SIG-M5 treated with dmso at 0.1 percent for 504 hours (cell line): ENCODE data around the gene CDRT4.
A peak's percentile ranks its signal among the peaks of the same experiment; 100 is the strongest.

Experiments
- DNase-seq: peaks from one replicate; lab custom pipeline; 2025; ENCODE audit not compliant: unreplicated experiment; lab: John Stamatoyannopoulos, UW

CDRT4 gene

DNA sequence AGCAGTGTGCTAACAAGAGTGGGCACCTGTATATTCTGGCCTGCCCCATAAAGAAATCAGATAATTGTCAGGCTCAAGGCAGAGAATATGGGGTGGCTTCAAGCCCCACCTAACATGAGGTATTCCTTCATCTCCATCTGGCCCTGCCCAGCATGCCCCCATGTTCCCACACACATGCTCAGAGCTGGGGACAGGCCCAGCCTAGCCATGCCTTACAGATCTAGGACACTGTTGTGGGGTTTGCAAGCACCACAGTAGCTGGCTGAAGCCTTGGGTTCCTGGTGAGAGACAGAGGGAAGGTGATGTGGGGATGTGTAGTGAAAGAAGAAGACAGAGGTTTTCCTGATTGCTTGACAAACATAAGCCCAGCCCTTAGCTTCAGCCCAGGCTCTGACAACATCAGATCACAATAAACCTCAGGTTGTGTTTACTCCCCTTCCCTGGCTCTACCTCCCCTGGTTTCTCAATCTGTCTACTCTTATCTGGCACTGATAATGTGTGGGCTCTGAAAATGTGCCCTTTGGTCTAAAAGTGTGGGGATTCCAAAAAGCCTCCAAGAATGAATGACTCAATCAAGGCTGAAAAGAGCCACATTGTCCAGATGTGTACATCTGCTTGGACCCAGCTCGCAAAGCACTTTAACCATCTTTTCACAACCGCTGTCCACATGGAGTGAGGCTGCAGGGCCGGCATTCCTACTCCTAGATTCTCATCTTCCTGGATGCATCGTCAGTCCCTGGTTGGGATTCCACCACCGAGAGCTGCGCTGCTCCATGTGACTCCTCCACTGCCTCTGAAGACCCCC, 34.4 kb downstream of the CDRT4 start:
- DNase-seq = no peak

DNA sequence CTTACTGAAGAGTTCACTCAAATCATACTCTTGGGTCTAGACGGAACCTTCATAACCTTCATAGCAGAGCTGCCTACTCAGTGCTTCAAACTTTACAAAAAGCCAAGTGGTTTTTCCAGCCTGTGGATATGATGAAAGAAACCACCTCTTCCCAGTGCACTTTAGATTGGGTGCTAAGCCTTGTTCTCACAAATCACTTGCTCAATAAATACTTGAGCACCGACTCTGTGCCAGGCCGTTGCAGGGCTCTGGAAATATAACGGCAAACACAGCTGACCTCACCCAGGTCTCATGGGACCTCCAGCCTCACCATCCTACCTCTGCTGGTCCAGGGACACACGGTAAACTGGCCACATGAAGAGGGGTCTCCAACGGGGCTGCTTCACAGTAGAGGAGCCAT, 35.7 kb downstream of the CDRT4 start:
- no peak for DNase-seq

DNA sequence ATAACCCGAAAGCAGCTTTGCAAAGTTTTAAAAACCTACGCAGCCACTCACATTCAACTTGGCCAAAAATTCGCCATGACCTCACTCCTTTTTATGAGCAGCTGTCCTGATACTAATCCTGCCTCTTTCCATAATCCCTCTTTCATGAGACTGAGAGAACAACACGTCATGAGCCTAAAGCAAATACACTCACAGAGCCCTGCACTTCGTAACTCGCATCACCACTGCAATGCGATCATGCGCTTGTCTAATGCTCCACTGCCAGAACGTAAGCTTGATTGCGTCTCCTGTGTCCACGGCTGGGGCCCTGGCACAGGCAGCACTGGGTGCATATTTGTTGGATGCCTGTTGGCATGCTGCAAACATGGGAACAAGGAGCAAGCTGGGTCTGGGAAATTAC, 36.2 kb downstream of the CDRT4 start:
- DNase-seq = no peak

GRCh38 chr17:15424521-15424920, 42.9 kb downstream of the CDRT4 start:
- DNase-seq = no peak

DNA sequence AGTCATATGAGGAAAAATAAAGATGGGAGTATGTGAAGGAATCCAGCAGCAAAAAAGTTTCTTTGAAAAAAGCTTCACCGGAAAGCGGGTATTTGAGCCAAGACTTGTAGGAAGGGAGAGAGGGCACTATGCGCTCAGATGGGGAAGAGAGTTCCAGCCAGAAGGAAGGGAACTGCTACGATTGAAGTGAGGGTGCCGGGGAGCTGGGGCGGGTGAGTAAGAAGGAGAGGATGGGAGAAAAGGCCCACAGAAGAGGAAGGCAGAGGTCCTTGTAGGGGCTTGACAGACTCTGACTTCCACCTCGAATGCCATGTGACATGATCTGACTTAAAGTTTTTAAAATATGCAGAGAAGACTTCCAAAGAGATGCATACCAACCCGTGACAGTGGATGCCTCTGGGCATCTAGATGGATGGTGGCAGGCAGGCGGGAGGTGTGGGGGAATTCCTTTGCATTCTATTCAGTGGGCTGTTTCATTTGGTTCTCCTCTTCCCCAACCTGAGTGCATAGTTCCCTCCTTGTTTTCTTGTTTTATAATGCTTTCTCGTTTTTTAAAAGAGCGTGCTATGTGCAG, 44.9 kb downstream of the CDRT4 start:
- DNase-seq = no peak

GRCh38 chr17:15418781-15419180, 48.6 kb downstream of the CDRT4 start:
- no peak for DNase-seq

DNA sequence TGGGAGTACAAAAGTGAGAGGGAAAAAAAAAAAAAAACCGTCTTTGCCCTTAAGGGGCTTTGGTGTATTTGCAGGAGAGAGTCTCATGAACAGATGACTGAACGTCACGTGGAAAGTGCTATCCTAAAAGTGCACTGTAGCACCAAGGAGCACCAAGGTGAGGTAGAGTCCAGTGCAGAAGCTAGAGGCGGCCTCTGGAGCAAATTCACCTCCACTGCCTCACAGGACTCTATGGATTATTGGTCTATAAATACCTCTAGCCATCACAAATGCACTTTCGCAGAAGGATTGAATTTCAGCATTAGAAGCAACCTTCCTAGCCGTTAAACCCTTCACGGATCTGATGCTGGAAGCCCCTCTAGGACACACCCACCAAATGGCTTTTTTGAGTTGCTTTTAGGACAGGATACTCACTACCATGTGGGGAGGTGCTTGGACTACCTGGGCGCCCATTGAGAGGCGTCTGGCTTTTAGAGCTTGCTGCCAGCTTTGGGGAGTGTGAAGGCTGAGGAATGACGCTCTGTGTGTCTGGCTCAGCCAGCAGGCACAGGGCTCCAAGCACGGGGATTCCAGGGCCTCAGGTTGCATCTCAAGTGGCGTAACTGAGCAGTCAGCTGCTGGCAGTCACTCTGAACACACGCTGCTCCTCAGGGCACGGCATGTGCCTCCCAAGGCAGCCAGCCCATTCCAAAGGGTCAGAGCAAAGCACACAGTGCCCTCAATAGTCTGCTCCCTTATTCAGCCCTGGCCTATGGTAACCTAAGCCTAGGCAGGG, 52.7 kb downstream of the CDRT4 start:
- DNase-seq = no peak

GRCh38 chr17:15413101-15413771, 54.2 kb downstream of the CDRT4 start:
- no peak for DNase-seq

DNA sequence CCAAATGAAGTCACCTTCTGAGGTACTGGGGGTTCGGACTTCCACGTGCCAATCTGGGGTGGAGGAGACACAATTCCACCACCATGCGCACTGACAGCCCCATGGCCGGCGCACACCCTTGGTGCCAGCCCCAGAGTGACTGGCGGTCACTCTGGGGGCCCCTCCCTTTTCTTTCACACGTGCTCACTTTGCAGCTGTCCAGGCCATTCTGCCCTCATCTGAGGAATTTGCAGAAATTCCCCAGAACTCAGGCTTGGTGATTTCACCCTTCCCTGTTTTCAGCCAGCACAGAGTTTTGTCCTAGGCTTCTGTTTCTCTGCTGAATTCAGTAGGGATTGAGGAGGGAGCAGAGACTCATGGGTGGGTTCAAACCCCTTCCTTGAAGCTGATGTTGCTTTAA, 54.8 kb downstream of the CDRT4 start:
- no peak for DNase-seq

DNA sequence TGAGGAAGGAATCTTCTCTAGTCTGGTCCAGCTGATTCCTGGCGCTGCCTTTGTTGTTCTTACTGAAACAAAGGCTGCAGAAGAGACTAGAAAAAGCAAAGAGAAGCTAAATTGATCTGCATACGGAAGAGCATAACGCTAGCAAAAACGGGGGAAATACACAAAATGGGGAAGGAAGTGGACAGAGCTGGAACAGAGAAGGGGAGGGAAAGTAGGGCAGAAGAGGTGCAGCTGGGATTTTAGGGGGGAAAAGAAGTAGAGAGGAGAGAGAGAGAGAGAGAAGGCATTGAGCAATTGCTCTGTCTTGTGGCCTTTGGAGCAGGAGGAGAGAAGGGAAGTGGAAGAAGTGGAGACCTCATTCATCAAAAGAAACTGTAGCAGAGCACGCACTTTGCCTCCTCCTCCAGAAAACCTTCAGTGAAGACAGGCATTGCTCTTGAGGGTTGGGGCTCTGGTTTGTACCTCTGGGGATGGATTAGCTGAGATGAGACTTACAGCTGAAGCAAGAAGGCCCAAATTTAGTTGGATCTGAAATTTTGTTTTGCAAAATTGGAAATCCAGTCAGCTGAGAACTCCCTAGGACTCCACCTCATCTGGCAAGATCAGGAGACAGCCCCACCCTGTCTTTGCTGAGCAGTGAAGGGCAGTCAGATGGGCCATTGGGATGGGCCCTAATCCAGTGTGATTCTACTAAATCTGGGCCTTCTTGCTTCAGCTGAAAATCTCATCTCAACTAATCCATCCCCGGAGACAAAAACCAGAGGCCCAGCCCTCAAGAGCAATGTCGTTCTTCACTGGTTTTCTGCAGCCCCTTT, 55.8 kb downstream of the CDRT4 start:
- DNase-seq = peak; percentile 85

- DNase-seq = no peak
These were observed 57.6 kb downstream of the CDRT4 start for GRCh38 chr17:15409721-15410250.

DNA sequence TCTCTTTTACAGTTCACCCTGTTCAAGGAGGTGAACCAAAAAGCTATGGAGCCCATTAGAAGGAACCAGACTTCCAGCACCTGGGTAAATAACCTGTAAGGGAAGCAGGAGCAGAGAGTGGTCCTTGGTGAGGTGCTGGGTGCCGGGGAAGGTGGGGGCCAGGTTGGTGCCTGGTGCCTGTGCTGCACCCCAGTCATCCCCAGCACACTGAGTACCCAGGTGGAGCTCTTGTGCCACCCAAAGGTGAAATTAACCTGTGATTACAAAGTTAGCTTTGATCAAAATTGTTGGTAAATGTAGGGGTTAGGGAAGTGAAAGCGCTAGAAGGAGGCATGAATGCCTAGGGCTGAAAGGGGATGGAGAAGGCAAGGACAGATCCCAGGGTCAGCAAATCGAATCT, 58.6 kb downstream of the CDRT4 start:
- no peak for DNase-seq

GRCh38 chr17:15406081-15406480, 61.3 kb downstream of the CDRT4 start:
- DNase-seq = no peak

DNA sequence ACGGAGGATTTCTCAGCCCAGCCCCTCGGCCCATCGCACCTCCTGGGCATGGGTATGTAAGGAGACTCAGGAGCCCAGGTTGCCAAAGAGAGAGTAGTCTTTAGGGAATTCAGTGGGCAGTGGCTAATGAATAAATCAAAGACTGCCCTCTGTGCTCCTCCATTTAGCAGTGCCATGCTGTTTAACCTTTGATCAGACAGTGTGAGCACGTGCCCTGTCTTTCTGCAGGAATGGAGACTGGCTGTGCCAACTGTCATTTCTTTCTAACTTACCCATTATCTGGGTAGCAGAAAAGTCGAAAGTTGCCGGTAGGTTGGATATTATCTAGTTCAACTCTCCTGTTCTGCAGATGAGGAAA, 62.4 kb downstream of the CDRT4 start:
- DNase-seq = no peak

DNA sequence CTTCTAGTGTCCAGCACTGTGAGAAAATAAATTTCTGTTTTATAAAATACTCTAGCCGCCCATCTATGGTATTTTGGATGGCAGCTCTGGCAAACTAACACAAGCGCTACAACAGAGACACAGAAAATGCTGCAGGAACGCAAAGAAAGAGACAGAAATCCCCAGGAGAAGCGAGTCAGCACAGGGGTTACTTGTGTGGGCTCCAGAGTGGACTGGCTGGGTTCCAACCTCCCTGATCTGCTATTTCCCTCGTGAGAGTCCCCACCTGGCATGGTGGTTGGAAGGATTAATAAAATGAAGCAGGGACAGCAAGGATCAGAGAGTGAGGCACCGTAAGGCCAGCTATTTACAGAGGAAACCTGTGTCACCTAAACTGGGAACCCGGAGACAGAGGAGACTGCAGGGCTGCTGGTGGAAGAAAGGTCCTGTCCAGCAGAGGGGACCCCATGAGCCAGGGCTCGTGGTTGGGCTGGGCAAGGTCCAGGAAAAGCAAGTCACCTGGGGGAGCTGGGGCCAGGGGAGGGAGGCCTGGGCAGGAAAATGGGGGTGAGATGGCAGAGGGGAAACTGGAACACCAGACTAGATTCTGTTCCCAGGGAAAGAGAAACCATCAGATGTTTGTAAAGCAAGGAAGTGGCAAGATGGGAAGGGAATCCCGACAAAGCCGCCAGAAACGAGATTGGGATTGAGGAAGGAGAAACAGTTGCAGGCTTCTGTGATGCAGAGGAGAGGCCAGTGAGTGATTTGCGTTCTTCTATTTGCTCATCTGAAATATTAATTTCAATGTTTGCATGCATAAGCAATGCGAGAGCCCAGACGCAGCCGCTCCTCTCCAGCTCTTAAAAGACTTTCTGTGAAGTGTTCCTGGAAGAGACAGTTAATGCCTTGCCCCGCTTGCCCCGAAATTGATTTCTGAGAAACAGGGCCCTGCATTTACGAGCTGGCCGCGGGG, 63.0 kb downstream of the CDRT4 start:
- no peak for DNase-seq

DNA sequence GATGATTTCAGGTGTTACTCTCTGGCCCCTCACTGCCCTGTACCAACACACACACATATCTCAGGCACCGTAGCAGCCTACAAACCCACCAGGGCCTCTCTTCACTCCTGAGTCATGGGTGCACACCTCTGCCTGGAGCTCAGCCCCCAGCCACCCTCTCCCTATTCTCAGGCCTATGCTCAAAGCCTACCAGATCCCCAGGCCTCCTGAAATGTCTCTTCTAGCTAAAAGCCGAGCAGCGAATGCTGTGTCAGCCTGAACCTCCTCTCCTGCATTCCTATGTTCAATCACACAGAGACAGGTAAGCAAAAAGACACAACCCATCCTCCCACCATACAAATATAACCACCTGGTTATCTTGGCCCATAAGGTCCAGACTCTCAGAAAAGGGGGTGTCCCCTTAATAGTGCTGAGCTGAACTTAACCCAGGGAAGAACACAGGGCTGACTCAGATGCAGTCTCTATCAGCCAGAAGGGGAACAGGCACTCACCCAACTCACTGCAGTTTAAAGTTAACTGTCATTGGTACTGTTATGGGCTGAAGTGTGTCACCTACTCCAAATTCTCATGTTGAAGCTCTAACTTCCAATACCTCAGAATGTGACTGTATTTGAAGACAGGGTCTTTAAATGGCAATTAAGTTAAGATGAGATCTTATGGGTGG, 64.0 kb downstream of the CDRT4 start:
- DNase-seq = no peak

GRCh38 chr17:15399443-15399842, 68.0 kb downstream of the CDRT4 start:
- no peak for DNase-seq

GRCh38 chr17:15398736-15399331, 68.6 kb downstream of the CDRT4 start:
- no peak for DNase-seq

- no peak for DNase-seq
These were observed 69.1 kb downstream of the CDRT4 start for GRCh38 chr17:15398291-15398690.
